Skeletal muscle satellite cell (primary cell): ENCODE results near the gene TTYH3.

ENCODE experiments used
- H3K27me3 ChIP-seq: 2 replicates; pipeline ENCODE4 v1.7.0; 2013; ENCODE audit warnings: low read length; ENCODE audit not compliant: control insufficient read depth, insufficient read depth
- H3K36me3 ChIP-seq: 2 replicates; pipeline ENCODE4 v1.7.0; 2013; ENCODE audit warnings: mild to moderate bottlenecking, control low read depth, low read length; ENCODE audit not compliant: insufficient read depth
- H3K4me1 ChIP-seq: 2 replicates; pipeline ENCODE4 v1.7.0; 2013; ENCODE audit warnings: low read length; ENCODE audit not compliant: control insufficient read depth, insufficient read depth
- H3K4me2 ChIP-seq: 2 replicates; pipeline ENCODE4 v1.7.0; 2013; ENCODE audit warnings: mild to moderate bottlenecking, low read length
- H3K4me3 ChIP-seq: 2 replicates; pipeline ENCODE4 v1.7.0; 2013; ENCODE audit warnings: low read length
- H3K9ac ChIP-seq: 2 replicates; pipeline ENCODE4 v1.7.0; 2013; ENCODE audit warnings: mild to moderate bottlenecking, low read depth, low read length, moderate library complexity
- H3K9me3 ChIP-seq: replicated peaks from 2 replicates; pipeline ENCODE4 v1.7.0; 2013; ENCODE audit warnings: mild to moderate bottlenecking, control low read depth, low read length

TTYH3 gene

DNA sequence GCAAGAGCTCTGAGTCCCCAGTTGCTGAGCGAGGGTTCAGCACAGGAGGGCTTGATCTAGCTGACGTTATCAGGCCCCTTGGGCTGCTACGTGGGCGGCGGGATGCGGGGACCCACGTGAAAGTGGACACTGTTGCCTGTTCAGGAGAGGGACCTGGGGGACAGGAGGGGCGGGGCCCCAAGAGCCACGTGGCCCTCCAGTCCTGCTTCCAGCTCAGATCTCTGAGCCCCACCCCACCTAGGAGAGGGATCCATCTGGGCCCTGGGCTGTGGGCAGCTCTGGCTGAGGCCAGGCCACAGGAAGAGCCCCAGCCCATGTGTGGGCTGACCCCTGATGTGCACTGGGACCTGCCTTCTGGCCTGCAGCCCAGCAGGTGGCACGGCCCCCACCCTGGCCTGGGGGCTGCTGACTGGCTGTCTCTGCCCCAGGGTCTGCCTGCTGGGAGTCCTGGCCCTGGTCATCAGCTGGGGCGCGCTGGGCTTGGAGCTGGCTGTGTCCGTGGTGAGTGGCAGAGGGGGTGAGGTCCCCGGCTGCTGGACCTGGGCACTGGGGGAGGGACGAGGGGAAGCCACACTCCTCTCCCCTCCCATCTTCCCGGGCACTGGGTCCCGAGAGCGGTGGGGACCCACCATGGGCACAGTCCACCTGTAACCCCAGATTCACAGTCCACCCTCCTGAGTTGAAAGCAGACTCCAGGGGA lies 17.5 kb downstream of the TTYH3 start:
- H3K27me3 ChIP-seq, result no peaks in the 10 kb centered on the region
- H3K9ac ChIP-seq, result no peak overlapping the region
- no peak overlapping the region for H3K4me2 ChIP-seq
- peaks cover 12% of the 10 kb centered on the region for H3K4me1 ChIP-seq
- no peak overlapping the region for H3K4me3 ChIP-seq
- no peaks in the 10 kb centered on the region for H3K9me3 ChIP-seq
- peaks cover 45% of the 10 kb centered on the region for H3K36me3 ChIP-seq

- Histone ChIP-seq H3K36me3 (peaks cover 45% of the 10 kb centered on the region), H3K9me3 (no peaks in the 10 kb centered on the region), H3K4me2 (no peak overlapping the region), H3K9ac (no peak overlapping the region), H3K27me3 (no peaks in the 10 kb centered on the region), H3K4me3 (no peak overlapping the region), H3K4me1 (peaks cover 5% of the 10 kb centered on the region)
These were observed 18.2 kb downstream of the TTYH3 start for GRCh38 chr7:2649991-2650390.

DNA sequence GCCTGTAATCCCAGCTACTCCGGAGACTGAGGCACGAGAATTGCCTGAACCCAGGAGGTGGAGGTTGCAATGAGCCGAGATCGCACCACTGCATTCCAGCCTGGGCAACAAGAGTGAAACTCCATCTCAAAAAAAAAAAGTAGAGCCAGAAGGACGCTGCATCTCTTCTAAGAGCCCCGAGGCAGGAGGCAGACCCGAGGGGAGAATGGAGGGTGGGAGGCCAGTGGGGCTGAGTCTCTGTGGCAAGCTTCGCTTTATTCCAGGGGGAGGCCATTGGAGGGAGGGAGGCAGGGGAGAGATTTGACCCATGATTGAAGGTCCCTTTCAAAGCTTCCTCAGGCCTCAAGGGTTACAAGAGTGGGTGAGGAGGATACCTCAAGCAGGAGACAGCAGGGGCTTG lies 18.7 kb downstream of the TTYH3 start:
- Histone ChIP-seq H3K27me3 (no peaks in the 10 kb centered on the region), H3K9me3 (no peaks in the 10 kb centered on the region), H3K4me1 (peaks cover under 1% of the 10 kb centered on the region), H3K36me3 (peaks cover 45% of the 10 kb centered on the region), H3K4me3 (no peak overlapping the region), H3K9ac (no peak overlapping the region), H3K4me2 (no peak overlapping the region)

DNA sequence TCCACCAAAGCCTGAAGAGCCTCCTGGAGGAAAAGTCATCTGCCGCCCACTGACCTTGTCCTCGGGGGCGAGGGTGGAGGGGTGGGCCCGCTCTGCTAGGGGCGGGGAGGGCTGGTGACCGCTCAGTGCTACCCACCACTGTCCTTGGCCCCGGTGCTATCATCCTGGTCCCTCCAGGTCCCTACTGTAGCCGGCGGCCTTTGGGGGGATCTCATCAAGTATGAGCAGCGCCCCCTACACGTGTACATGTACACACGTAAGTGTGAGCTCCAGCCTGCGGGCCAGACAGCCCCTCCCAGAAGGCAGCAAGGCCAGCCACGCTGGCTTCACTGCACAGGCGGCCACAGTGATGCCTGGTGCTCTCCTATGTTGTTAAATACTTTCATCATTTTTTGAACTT lies 19.6 kb downstream of the TTYH3 start:
- no peaks in the 10 kb centered on the region for H3K4me1 ChIP-seq
- no peak overlapping the region for H3K4me2 ChIP-seq
- no peaks in the 10 kb centered on the region for H3K9me3 ChIP-seq
- peaks cover 47% of the 10 kb centered on the region for H3K36me3 ChIP-seq
- H3K9ac ChIP-seq, result no peak overlapping the region
- no peak overlapping the region for H3K4me3 ChIP-seq
- no peaks in the 10 kb centered on the region for H3K27me3 ChIP-seq

- Histone ChIP-seq H3K36me3 (peaks cover 54% of the 10 kb centered on the region), H3K9ac (no peak overlapping the region), H3K9me3 (no peaks in the 10 kb centered on the region), H3K4me2 (no peak overlapping the region), H3K27me3 (no peaks in the 10 kb centered on the region), H3K4me1 (no peaks in the 10 kb centered on the region), H3K4me3 (no peak overlapping the region)
These were observed 20.3 kb downstream of the TTYH3 start for GRCh38 chr7:2651847-2652735.

GRCh38 chr7:2652736-2653060 lies 20.9 kb downstream of the TTYH3 start:
- Histone ChIP-seq H3K9me3 (no peaks in the 10 kb centered on the region), H3K4me3 (no peak overlapping the region), H3K36me3 (peaks cover 54% of the 10 kb centered on the region), H3K27me3 (no peaks in the 10 kb centered on the region), H3K4me2 (no peak overlapping the region), H3K4me1 (no peaks in the 10 kb centered on the region), H3K9ac (no peak overlapping the region)

DNA sequence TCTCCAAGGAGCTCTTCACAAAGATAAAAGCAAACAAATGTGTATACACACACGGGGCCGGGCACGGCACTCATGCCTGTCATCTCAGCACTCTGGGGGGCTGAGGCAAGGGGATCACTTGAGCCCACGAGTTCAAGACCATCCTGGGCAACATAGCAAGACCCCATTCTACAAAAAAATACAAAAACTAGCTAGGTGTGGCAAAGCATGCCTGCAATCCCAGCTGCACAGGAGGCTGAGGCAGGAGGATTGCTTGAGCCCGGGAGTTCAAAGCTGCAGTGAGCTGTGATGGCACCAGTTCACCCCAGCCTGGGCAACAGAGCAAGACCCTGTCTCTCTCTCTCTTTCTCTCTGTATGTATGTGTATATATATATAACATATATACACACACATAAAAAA lies 22.3 kb downstream of the TTYH3 start:
- Histone ChIP-seq H3K27me3 (no peaks in the 10 kb centered on the region), H3K4me1 (no peaks in the 10 kb centered on the region), H3K9ac (no peak overlapping the region), H3K36me3 (peaks cover 47% of the 10 kb centered on the region), H3K4me3 (no peak overlapping the region), H3K9me3 (no peaks in the 10 kb centered on the region), H3K4me2 (no peak overlapping the region)

DNA sequence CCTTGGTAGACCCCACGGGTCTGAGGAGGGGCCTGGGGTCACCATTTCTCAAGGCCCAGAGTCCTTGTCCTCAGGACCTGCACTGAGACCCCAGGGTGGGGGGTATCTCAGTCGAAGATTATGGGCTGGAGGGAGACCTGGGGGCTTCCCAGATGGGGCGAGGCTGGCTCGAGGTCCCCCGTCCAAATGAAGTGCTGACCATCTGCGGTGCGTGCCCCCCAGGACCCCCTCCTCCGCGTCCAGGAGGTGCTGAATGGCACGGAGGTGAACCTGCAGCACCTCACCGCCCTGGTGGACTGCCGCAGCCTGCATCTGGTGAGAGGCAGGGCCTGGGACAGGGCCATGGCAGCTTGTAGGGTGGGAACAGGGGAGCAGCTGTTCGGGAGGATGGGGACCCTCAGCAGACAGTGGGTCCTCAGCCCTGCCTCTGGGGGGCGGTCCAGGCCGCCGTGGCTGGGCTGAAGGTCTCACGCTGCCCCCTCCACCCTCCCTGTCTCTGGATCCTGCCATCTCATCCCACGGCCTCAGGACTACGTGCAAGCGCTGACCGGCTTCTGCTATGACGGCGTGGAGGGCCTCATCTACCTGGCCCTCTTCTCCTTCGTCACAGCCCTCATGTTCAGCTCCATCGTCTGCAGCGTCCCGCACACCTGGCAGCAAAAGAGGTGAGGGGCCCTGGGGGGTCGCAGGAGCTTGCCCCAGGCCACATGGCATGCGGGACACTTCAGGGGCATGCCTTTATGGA lies 24.3 kb downstream of the TTYH3 start:
- no peaks in the 10 kb centered on the region for H3K4me1 ChIP-seq
- H3K36me3 ChIP-seq, result peaks cover 45% of the 10 kb centered on the region
- no peak overlapping the region for H3K4me3 ChIP-seq
- H3K9ac ChIP-seq, result no peak overlapping the region
- H3K4me2 ChIP-seq, result no peak overlapping the region
- no peaks in the 10 kb centered on the region for H3K9me3 ChIP-seq
- no peaks in the 10 kb centered on the region for H3K27me3 ChIP-seq

GRCh38 chr7:2657208-2657607 lies 25.4 kb downstream of the TTYH3 start:
- H3K36me3 ChIP-seq, result peaks cover 45% of the 10 kb centered on the region
- no peak overlapping the region for H3K4me3 ChIP-seq
- H3K4me2 ChIP-seq, result no peak overlapping the region
- H3K9ac ChIP-seq, result no peak overlapping the region
- H3K27me3 ChIP-seq, result no peaks in the 10 kb centered on the region
- no peaks in the 10 kb centered on the region for H3K9me3 ChIP-seq
- H3K4me1 ChIP-seq, result no peaks in the 10 kb centered on the region

- Histone ChIP-seq H3K4me2 (no peak overlapping the region), H3K36me3 (peaks cover 44% of the 10 kb centered on the region), H3K27me3 (no peaks in the 10 kb centered on the region), H3K9me3 (no peaks in the 10 kb centered on the region), H3K4me1 (no peaks in the 10 kb centered on the region), H3K4me3 (no peak overlapping the region), H3K9ac (no peak overlapping the region)
These were observed 26.3 kb downstream of the TTYH3 start for GRCh38 chr7:2657920-2658671.

GRCh38 chr7:2658941-2659340 lies 27.2 kb downstream of the TTYH3 start:
- H3K27me3 ChIP-seq, result no peaks in the 10 kb centered on the region
- H3K9ac ChIP-seq, result no peak overlapping the region
- H3K4me1 ChIP-seq, result no peaks in the 10 kb centered on the region
- H3K36me3 ChIP-seq, result peaks cover 42% of the 10 kb centered on the region
- H3K9me3 ChIP-seq, result no peaks in the 10 kb centered on the region
- H3K4me2 ChIP-seq, result no peak overlapping the region
- no peak overlapping the region for H3K4me3 ChIP-seq
